ENCODE measurements around the gene DNAJC7.

Gene DNAJC7

DNA sequence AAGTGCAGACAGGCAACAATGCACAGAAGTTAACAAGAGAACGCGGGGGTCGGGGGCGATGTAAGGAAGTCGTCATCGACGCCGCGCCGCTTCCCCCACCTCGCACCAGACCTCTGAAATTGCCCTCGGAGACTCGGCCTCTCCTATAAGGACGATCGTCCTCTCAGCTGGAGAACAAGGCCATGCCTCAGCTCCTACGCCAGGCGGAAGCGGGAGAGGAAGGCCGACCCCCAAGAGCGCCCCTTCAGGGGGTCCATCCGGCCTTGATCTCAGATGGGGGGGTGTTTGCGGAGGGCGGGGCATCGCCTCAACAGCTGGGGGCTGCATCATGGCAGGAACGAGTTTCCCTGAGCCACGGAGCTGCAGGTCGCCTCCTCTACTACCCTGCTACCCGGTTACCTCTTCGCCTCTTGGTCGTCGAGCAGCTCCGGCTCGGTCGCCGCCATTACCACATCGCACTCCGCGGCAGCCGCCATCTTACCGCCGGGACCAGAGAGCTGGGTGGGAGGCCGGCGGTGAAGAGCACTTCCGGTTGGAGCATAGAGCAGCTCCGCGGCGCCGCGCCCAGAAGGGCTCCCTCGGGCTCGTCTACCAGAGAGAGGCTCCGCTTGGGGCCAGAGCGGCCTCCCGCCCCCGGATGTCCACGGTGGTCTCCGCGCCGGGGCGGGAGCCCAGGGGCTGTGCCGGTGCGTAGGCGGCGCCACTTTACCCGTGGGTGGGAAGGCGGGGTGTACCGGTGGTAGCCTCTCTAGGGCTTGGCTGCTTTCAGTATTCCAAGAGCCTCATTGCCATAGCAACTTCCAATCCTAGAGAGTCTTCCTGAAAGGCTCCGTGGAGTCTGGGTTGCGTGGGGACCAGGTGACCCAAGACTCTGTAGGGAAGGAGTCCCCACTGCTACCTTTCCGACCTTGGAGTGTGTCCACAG, at the start of gene DNAJC7:
DNAJC7 (minus strand) TSS at position 499 of the 925 bp plus-strand sequence; CDS start at position 476, 23 bp downstream.
- DNase-seq, result peak; percentile 95

- no peak for DNase-seq
Measured at GRCh38 chr17:42065201-42065600, 48.0 kb upstream of the DNAJC7 start.

DNA sequence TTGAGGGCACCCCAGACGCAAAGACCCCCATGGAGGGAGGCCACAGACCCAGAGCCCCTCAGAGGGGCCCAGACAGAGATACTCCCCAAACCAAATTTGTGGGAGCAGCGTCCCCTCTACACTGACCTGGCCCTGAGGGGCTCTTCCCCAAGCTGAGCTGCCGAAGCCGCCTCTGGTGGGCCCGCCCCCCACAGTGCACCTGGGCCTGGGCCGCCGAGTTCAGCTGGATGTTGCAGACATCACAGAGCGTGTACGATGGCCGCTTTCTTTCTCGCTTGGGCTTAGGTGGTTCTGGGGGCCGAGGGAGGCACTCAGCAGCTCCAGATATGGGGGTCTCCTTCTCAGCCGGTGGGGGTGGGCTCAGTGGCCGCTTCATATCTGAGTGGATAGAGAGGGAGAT, 45.4 kb upstream of the DNAJC7 start:
- no peak for DNase-seq

GRCh38 chr17:42061646-42062487, 44.6 kb upstream of the DNAJC7 start:
- no peak for DNase-seq

GRCh38 chr17:42060231-42060630, 43.0 kb upstream of the DNAJC7 start:
- DNase-seq, result no peak

GRCh38 chr17:42059815-42060214, 42.6 kb upstream of the DNAJC7 start:
- DNase-seq, result no peak

DNA sequence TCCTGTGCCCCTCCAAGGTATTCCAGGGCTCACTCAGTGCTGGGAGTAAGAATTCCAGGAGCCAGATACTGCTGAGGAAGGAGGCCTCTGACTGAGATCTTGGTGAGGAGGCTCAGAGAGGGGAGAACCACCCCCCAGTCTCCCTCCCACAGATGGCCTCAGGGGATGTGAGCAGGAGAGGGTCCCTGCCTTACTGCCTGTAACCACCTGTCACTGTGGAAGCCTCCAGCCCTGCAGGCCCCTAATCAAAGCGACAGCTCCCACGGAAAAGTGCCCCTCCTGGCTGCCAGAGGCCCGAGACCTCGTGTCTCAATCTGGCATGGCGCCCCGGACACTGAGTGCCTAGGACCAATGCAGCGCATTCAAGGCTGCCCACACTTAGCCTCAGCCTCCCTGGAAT, 40.8 kb upstream of the DNAJC7 start:
- no peak for DNase-seq

DNA sequence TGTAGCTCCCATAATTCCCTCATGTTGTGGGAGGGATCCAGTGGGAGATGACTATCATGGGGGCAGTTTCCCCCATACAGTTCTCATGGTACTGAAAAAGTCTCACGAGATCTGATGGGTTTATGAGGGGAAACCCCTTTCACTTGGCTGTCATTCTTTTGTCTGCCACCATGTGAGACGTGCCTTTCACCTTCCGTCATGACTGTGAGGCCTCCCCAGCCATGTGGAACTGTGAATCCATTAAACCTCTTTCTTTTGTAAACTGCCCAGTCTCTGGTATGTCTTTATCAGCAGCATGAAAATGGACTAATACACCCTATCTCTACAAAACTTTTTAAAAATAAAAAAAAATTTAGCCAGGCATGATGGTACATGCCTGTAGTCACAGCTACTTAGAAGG, 39.4 kb upstream of the DNAJC7 start:
- DNase-seq, result no peak

- no peak for DNase-seq
Measured at GRCh38 chr17:42055496-42055895, 38.3 kb upstream of the DNAJC7 start.

- no peak for DNase-seq
Measured at GRCh38 chr17:42055027-42055426, 37.8 kb upstream of the DNAJC7 start.

DNA sequence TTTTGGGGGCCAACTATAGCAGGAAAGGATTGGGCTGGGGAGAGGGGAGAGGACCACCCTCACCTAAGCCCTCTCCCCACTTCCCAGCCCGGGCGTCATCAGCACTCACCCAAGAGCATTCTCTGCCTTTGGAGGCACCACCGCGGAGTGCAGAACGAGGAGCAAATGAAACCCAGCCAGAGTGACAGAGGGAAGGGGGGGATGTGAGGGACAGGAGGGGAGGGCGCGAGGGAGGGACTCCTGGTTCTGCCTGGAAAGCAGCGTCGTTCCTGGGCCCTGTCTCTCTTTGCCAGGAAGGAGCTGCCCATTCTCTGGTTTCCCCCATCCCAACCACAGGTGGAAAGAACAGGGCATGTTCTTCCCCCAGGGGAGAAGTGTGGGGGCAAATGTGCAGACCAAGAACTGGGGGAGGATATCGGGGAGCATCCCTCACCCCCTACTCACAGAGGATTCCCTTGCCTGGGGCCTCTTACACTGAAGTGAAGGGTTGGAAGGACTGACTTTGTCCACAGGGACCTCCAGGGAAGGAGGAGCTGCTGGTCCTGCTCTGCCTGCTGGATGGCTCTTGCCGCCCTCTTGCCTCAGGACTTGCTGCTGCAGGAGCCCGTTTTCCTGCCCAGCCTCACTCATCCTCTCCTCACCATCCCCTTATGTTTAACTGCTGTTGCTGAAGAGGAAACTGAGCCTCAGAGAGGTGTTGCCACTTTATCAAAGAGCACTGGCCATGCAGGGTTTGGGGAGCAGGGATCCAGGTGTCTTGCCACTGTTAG, 36.7 kb upstream of the DNAJC7 start:
- DNase-seq, result no peak

- no peak for DNase-seq
Measured at GRCh38 chr17:42052346-42052877, 35.2 kb upstream of the DNAJC7 start.

DNA sequence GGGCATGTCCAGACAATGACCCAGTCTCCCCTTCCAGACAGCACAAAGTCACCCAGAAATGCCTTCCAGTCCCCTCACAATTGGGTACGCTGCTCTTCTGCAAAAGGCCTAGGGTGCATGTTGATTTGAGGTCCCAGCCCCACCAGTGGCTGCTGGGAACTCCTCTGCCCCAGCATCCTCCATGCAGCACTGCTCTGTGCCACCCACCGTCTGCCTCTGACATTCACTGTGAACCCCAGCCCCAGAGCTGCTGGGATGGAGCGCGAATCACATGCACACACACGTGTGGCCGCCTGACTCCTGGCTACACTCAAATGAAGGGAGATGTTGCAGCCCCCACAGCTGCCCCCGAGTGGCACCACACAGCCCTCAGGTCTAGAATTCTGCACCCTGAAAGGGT, 34.4 kb upstream of the DNAJC7 start:
- no peak for DNase-seq

GRCh38 chr17:42051013-42051400, 33.8 kb upstream of the DNAJC7 start:
- no peak for DNase-seq

DNA sequence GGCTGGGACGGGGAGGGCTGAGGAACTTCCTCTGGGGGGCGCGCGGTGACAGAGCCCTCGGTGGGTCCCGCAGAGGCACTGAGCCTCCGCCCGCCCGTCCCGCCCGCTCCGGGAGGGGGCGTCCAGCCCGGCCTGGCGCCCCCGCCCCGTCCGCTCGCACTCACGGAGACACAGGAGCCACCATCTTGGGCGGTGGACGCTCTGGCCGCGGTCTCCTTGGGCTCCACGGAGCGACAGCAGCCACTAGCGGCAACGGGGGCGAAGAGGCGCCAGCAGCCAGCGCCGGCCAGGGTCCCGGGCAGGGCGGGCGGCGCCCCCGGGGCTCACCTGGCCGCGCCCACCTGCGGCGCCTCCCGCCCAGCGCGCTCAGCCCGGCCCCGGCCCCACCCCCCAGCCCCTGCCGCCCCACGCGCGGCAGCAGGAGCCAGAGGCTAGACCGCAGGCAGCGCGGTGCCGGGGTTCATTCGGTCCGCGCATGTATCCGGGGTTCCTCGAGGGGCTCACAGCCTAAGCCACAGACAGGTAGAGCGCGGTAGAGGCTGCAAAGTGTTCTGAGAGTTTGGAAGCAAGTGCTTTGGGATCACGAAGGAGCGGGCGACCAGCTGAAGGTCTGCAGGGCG, 33.3 kb upstream of the DNAJC7 start, which contains the start of gene C17orf113:
C17orf113 (minus strand) TSS at position 209 of the 620 bp plus-strand sequence. CDS start 7,225 bp downstream, outside the sequence.
- peak; percentile 73 for DNase-seq

- peak; percentile 63 for DNase-seq
Measured at GRCh38 chr17:42049834-42050392, 32.7 kb upstream of the DNAJC7 start.

DNA sequence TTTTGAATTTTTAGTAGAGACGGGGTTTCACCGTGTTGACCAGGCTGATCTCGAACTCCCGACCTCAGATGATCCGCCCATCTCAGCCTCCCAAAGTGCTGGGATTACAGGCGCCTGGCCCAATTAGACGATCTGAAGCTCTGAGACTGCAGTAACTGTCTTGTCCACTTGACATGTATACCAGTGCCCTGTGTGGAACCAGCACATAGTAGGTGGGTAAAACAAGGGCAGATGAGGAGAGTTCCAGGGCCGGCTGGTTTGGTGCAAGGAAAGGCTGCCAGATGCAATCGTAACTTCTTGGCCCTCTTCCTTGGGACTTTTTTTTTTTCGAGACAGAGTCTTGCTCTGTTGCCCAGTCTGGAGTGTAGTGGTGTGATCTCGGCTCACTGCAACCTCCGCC, 30.1 kb upstream of the DNAJC7 start:
- no peak for DNase-seq

DNA sequence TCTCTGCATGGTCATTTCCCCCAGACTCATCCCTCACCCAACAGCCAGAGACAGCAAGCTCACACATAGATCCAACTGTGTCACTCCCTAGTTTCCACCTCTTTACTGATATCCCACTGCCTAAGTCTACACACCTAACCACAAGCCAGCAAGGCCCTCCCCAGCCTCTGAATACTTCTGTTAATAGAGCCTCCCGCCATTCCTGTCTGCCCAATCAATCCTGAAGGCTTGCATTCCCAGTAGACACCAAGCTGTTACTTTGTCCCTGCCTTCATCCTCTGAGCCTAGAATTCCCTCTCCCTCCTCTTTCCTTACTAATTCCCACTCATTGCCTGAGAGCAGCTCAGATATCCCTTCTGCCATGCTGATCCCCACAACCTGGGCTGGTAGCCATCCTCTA, 28.5 kb upstream of the DNAJC7 start:
- DNase-seq, result no peak

DNA sequence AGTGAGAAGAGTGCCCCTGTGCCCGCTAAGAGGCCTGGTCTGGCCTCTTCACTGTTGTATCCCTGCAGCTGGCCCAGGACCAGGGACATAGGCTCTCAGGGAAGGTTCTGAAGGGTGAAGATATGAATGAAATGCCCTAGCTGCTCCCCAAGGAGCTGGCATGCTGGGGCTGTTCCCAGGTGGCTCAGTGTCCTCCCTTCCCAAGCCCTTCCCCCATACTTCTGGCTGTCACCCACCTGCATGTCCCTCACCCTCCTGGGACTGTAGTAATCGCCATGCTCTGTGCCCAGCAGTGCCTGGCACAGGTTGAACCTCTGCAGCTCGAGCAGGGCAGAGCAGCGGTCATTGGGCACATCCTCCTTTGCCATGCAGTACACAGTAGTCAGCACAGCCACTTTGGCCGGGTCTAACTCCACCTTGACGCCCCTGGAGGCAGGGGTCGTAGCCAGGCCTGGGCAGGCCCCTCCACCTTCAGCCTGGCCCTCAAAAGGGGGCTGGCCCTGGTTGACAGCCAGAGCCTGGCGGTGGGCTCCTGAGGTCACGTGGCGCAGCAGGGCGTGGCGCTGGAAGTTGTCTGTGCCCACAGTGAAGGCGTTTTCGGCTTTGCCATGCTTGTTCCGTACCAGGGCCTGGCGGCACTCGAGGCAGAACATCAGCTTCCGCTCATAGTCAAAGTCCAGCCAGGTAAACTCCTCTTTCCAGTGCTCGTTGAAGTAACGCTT, 25.5 kb upstream of the DNAJC7 start:
- no peak for DNase-seq

DNA sequence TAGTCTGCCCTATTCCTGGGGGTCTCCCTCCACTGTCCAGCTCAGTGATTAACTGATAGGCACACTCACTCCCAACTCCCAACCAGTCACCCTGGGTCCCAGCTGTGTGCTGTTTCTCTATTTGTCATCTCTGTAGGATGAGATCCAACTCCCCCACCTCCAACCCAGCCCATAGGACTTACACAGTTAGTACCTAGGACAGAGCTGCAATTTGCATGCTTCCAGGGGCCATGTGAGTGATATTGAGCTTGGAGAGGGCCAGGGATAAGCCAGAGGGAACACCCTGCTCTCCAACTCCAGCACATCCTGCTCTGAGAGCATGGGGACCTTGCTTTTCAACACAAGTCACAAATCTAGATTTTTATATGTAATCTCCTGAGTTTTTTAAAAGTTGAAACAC, 24.4 kb upstream of the DNAJC7 start:
- DNase-seq, result no peak

DNA sequence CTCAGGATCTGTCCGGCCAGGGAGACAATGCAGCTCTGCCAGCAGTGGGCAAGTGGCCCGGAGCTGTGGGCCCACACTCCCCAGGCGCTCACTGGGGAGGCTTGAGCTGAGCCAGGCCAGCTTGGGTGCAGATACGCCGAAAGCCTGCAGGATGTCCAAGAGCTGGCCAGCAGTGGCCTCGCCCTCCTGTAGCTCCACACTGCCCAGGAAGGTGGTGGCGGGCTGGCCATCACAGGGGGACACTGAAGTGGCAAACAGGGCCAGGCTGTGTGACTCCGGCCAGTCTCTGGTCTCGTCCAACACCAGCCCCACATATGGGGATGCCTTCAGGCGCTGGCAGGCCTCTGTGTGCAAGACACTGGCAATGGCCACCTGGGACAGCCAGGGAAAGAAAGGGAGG, 23.6 kb upstream of the DNAJC7 start:
- no peak for DNase-seq
